Measurements from ENCODE around the gene PIGM.

The PIGM gene

DNA sequence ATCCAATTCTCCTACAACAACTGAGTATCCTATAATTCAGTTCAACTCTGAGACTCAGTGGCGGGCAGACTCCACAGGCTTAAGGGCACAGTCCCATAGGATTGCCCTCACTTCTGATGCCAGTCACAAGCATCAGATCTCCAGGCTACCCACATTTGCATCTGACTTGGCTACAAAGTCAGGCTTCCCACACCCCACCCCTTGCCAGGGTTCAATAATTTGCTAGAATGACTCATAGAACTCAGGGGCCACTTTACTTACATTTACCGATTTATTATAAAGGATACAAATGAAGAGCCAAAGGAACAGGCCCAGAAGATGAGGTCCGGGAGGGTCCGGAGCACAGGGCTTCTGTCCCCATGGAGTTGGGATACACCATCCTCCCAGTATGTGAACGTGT, 41.8 kb downstream of the PIGM start:
- in situ Hi-C loops (cut with MboI; ENCODE audit: low sequenced_read_pairs) = no loop called here

DNA sequence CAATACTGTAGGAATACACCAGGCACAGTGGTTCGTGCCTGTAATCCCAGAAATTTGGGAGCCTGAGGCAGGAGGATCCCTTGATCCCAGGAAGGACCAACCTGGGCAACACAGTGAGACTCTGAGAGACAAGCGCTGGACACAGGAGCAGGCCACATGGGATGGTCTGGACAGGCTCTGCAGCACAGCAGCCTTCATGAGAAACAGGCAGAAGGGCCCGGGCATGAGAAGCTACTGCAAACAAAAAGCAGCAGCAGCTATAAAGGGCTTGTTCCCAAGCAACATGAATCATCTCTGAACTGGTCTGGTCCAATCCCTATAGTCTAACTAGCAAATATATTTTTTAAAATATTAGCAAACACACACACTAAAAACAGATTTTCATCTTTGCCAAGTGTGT, 42.2 kb downstream of the PIGM start:
- in situ Hi-C loops (cut with MboI; ENCODE audit: low sequenced_read_pairs) = no loop called here

DNA sequence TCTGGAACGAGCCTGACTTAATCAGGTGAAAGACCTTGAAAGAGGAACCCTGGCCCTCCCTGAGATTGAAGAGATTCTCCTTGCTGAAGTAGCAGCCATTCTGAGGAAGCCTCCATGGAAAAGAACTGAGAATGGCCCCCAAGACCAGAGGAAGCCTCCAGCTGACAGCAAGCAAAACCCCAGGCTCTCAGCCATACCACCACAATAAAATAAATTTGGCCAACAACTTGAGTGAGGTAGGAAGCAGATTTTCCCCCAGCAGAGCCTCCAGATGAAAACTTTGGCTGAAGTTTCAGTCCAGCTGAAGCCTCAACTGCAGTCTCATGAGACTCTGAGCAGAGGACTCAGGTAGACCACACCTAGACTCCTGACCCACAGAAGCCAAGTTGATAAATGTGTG, 43.8 kb downstream of the PIGM start:
- in situ Hi-C loops (cut with MboI; ENCODE audit: low sequenced_read_pairs) = no loop called here

DNA sequence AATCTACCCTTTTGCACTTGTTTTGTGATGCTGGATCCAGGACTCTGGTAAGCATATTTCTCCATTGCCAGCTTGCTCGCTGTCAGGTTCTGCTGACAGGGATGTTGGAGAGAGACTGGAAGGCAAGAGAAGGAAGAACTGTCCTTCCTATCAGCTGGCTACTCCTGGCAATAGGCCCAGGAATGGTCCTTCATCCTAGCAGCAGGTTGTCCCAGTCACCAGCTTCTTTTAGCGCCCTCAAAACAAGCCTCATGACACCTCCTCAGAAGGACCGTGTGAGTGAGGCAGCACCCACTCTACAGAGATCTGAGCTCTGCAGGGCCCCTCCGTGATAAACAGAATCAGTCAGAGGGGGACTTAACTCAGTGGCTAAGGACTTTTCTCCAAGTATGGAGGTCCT, 44.6 kb downstream of the PIGM start:
- in situ Hi-C loops (cut with MboI; ENCODE audit: low sequenced_read_pairs) = no loop called here

DNA sequence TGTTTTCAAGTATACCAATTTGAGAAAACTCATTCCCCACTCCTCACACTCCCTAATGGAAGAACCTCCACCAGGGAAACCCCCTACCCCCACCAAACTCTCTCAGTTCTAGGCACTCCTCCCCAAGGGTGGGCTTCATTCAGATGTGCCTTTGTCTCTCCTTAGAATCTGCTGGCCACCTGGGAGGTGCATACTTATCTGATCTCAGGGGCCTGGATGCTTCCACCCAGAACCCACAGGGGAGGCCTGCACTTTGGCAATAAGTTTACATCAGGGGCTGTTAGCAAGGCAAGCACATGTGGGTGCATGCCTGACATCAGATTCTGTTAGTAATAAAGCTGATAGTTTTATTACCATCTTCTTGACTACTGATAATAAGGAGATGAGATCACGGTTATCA, 45.3 kb downstream of the PIGM start:
- in situ Hi-C loops (cut with MboI; ENCODE audit: low sequenced_read_pairs) = no loop called here

DNA sequence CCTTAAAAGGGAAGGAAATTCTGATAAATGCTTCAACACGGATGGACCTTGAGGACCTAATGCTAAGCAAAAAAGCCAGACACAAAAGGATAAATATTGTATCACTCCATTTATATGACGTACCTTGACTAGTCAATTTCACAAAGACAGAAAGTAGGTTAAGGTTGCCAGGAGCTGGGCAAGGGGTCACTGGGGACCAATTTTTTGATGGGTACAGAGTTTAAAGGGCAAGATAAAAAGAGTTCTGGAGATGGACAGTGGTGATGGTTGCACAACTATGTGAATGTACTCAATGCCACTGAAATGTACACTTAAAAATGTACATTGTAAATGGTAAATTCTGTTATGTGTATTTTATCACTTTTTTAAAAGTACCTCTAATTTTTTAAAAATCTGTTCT, 45.7 kb downstream of the PIGM start:
- in situ Hi-C loops (cut with MboI; ENCODE audit: low sequenced_read_pairs) = no loop called here

DNA sequence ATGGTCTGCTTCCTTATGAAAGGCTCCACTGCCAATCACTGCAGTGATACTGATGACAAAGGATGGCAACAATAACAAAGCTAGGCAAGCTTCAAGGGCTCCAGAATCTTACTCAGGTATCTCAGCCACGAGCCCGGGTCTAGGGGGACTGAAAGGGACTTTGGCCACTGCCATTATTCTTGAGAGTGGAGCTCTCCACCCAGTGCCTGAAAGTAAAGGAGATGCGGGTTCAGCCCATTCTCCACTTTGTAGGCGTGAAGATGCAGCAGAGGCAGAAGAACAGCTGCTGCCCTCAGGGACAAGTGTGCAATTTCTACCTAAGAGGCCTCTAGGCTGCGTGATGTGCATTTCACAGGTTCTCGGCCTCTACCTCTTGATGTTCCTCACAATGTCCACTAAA, 46.3 kb downstream of the PIGM start:
- in situ Hi-C loops (cut with MboI; ENCODE audit: low sequenced_read_pairs) = no loop called here

DNA sequence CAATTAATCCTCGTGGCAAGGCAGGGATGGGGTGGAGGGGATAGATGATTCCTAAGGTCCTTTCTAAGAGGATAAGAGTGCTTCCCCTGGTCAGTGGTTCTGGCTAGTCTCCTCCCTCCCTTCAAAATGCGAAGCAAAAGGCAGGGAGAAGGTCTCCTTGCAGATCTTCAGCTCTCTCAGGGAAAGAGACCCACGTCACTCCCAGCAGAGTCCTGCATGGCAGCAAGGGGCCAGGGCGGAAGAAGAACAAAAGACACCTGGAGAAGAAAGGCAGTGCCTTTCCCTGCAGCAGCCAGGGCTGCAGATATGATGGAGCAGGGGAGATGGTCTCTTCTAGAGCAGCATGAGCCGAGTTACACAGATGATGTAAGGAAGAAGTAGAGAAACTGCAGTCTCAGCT, 48.1 kb downstream of the PIGM start:
- in situ Hi-C loops (cut with MboI; ENCODE audit: low sequenced_read_pairs) = no loop called here

DNA sequence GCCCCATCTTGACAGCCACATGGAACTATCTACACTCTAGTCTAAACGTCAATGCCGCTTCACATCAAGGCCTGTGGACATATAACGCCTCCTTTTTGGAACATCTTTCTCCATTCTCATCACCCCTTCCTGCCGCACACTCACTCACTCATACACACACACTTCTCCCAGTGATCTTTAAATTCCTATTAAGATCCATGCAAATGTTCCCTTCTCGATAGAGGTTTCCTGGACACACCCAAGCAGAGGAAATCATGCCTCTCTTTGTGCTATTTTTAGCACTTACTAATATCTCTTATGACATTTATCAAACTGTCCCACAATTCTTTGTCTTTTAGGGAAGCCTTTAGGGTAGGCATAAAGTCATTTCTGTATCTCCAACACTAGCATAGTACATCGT, 49.5 kb downstream of the PIGM start:
- in situ Hi-C loops (cut with MboI; ENCODE audit: low sequenced_read_pairs) = no loop called here

DNA sequence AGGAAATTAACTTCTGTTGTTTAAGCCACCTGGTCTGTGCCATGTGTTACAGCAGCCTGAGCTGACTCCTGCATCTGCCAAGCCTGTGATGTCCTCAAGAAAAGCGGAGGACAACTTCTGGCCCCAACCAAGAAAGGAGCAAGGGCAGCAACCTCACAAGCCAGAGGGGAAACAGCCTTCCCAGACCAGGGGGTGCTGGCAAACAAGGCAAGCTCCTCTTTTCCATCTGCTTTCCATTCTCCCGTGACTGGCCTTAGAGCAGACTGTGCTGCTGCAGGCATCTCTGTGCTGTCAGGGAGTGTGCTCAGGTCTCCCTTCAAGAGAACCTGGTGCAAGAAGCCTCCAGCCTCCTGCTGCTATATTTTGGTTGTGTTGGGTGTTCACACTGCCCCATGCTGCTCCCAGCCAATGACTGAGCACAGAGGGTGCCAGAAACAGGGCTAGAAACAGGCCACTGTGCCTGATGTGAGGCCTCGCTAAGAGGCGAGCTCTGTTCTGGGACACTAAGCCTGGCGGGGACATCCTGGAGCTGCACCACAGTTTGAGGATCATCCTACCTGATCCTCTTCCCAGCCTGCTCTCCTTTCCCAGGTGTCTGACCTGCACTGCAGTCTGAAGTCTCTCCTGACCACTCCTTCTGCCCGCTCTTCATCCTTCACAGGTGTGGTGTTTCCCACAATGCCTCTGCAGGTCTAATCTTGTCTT, 50.3 kb downstream of the PIGM start:
- in situ Hi-C loops (cut with MboI; ENCODE audit: low sequenced_read_pairs) = no loop called here

DNA sequence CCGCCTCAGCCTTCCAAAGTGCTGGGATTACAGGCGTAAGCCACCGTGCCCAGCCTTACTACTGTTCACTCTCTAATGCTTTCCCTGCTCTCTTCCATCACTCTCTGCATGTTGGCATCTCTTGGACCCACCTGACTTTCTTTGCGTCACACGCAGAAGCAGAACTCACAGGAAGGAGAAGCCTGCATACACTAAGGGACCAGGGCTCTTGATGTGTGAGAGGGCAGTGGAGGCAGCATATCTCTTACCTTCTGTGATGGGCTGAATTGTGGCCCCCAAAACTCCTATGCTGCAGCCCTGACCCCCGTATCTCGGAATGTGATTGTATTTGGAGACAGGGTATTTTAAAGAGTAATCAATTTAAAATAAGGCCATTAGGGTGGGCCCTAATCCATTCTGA, 51.0 kb downstream of the PIGM start:
- in situ Hi-C loops (cut with MboI; ENCODE audit: low sequenced_read_pairs) = no loop called here

DNA sequence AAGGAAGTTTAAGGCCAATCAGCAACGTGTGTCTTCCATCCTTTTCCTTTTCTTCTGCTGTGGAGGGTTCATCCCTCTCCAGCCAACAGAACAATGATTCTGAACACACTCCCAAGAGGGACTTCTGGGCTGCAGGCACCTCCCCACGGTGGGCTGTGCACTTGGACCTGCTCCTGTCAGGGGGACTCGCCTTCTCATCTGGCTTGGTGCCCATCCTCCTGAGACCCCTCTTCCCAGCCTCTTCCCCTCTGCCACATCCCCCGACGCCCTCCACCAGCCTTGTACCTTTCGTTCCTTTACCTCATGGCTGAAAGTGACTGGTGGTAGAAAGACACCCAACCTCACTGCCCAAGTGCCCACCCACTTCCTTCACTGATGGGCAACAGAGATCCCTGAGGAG, 51.7 kb downstream of the PIGM start:
- in situ Hi-C loops (cut with MboI; ENCODE audit: low sequenced_read_pairs) = no loop called here

DNA sequence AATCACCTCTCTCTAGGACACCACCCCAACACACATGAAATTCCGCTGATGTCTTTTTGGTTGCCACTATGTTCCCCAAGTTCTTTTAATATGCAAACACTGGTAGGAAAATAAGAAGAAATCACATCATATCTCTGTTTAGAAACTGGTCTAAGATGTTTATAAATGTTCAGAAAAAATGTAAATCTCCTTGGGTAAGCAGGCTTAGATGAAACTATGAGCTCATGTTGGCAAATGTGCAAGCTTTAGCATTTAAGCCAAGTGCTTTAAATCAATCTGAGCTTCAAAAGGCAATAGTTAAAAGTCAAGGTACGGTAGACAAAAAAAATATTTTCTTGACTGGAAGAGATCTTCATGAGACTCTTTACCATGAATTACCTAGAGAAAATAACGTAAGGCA, 52.5 kb downstream of the PIGM start:
- in situ Hi-C loops (cut with MboI; ENCODE audit: low sequenced_read_pairs) = no loop called here

DNA sequence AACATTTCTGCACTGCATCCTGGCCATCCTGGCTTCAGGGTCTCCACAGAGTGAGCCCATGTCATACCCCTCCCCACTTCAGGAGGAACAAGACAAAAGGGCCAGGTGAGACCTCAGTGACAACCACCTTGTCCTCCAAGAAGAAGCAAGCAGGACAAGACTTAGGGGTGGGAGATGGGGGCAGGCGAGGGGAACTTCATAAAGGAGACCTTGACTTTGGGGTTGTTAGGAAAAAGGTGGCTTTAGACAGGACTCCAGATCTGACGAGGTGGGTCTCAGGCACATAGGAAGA, 53.7 kb downstream of the PIGM start:
- in situ Hi-C loops (cut with MboI; ENCODE audit: low sequenced_read_pairs) = no loop called here

DNA sequence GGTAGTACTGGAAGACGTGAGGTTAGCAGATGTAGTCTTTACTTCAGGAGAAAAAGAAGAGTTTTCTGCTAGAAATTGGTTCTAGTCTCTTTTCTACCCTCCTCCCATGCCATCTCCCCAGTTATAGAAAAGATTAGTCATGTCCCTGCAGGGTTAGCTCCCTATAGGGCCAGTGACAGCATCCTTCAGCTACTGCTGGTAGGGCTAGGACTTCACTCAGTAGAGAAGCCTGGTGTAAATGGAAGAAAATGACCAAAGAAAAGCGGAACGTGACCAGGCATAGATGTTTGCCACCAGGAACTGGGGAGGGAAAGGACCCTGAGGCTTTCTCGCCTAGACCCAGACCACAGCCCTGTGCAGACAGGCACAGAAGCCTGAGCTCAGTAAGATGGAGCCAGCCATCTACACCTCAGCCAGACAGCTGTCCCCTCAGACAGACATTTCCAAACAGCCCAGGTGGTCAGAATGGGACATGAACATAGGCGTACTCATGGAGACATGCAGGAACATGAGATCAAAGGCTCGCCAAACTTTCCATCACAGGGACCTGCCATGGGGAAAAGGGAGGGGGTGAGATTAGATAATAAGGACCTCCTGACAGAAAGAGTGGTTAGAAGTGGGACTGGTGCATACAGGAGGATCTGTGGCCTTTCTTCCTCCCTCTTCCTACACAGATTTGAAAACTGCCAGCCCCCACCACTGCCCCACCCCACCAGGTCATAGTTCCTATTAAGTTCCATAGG, 54.3 kb downstream of the PIGM start:
- in situ Hi-C loops (cut with MboI; ENCODE audit: low sequenced_read_pairs) = no loop called here

Measured in HL-60/S4 (cell line).